Nephron (organoid): ENCODE data around the gene LAMTOR3.

Experiments used
- H3K27ac Mint-ChIP-seq, 3 experiments: 2 replicates each; pipeline ENCODE4 v1.8.0; 2020; ENCODE audit warnings: mixed read lengths in 3 of 3, mild to moderate bottlenecking in 2 of 3, moderate library complexity in 1 of 3
- H3K27me3 Mint-ChIP-seq: 2 replicates; pipeline ENCODE4 v1.8.0; 2021; ENCODE audit warnings: low read depth, mild to moderate bottlenecking, moderate library complexity, mixed read lengths
- H3K36me3 Mint-ChIP-seq: 2 replicates; pipeline ENCODE4 v1.8.0; 2020; ENCODE audit warnings: low read depth, mixed read lengths
- H3K4me1 Mint-ChIP-seq: 2 replicates; pipeline ENCODE4 v1.8.0; 2020; ENCODE audit warnings: mixed read lengths
- H3K4me3 Mint-ChIP-seq, 3 experiments: 2 replicates each; pipeline ENCODE4 v1.8.0; 2020; ENCODE audit warnings: mild to moderate bottlenecking in 3 of 3, mixed read lengths in 3 of 3, moderate library complexity in 2 of 3
- H3K9me3 Mint-ChIP-seq: 2 replicates; pipeline ENCODE4 v1.8.0; 2020; ENCODE audit warnings: mixed read lengths
- CTCF ChIP-seq, 3 experiments: fragments of 200-600 bp; sonication (generic); IDR thresholded peaks; one replicate each; pipeline ENCODE4 v1.5.0; 2021; ENCODE audit warnings: antibody characterized with exemption in 3 of 3; ENCODE audit not compliant: unreplicated experiment in 3 of 3

The LAMTOR3 gene

GRCh38 chr4:99853999-99854398 lies 40.2 kb downstream of the LAMTOR3 start:
- H3K27ac Mint-ChIP-seq, result no peak overlapping the region
- no peaks in the 10 kb centered on the region for H3K4me1 Mint-ChIP-seq
- H3K9me3 Mint-ChIP-seq, result no peaks in the 10 kb centered on the region
- no peak for TF ChIP-seq CTCF (IDR thresholded peaks at IDR 0.05; ENCODE audit: unreplicated experiment in 3 of 3)
- no peaks in the 10 kb centered on the region for H3K36me3 Mint-ChIP-seq
- H3K27me3 Mint-ChIP-seq, result no peaks in the 10 kb centered on the region
- H3K4me3 Mint-ChIP-seq, result no peak overlapping the region

- no peak overlapping the region for H3K4me3 Mint-ChIP-seq
- no peak for TF ChIP-seq CTCF (IDR thresholded peaks at IDR 0.05; ENCODE audit: unreplicated experiment in 3 of 3)
- H3K9me3 Mint-ChIP-seq, result no peaks in the 10 kb centered on the region
- no peaks in the 10 kb centered on the region for H3K36me3 Mint-ChIP-seq
- no peaks in the 10 kb centered on the region for H3K27me3 Mint-ChIP-seq
- H3K4me1 Mint-ChIP-seq, result no peaks in the 10 kb centered on the region
- H3K27ac Mint-ChIP-seq, result no peak overlapping the region
Measured at GRCh38 chr4:99853190-99853589, 41.0 kb downstream of the LAMTOR3 start.

- Mint-ChIP-seq H3K36me3 (no peaks in the 10 kb centered on the region), H3K4me3 (no peak overlapping the region), H3K27me3 (no peaks in the 10 kb centered on the region), H3K4me1 (no peaks in the 10 kb centered on the region), H3K9me3 (no peaks in the 10 kb centered on the region), H3K27ac (no peak overlapping the region)
- TF ChIP-seq CTCF (IDR thresholded peaks at IDR 0.05; ENCODE audit: unreplicated experiment in 3 of 3), result no peak
Measured at GRCh38 chr4:99852199-99852749, 42.0 kb downstream of the LAMTOR3 start.

GRCh38 chr4:99848591-99849001 lies 45.6 kb downstream of the LAMTOR3 start:
- no peak for TF ChIP-seq CTCF (IDR thresholded peaks at IDR 0.05; ENCODE audit: unreplicated experiment in 3 of 3)
- Mint-ChIP-seq H3K4me3 (no peak overlapping the region), H3K27ac (no peak overlapping the region), H3K27me3 (no peaks in the 10 kb centered on the region), H3K4me1 (no peaks in the 10 kb centered on the region), H3K36me3 (no peaks in the 10 kb centered on the region), H3K9me3 (no peaks in the 10 kb centered on the region)

GRCh38 chr4:99847362-99847976 lies 46.8 kb downstream of the LAMTOR3 start:
- no peak for TF ChIP-seq CTCF (IDR thresholded peaks at IDR 0.05; ENCODE audit: unreplicated experiment in 3 of 3)
- Mint-ChIP-seq H3K9me3 (no peaks in the 10 kb centered on the region), H3K4me1 (no peaks in the 10 kb centered on the region), H3K27ac (peak overlapping the region in 1 of 3 experiments; percentile 48), H3K36me3 (no peaks in the 10 kb centered on the region), H3K27me3 (no peaks in the 10 kb centered on the region), H3K4me3 (no peak overlapping the region)

- TF ChIP-seq CTCF (IDR thresholded peaks at IDR 0.05; ENCODE audit: unreplicated experiment in 3 of 3), result no peak
- Mint-ChIP-seq H3K27me3 (no peaks in the 10 kb centered on the region), H3K4me1 (no peaks in the 10 kb centered on the region), H3K27ac (peak overlapping the region in 2 of 3 experiments; percentile 16 to 54), H3K4me3 (no peak overlapping the region), H3K36me3 (no peaks in the 10 kb centered on the region), H3K9me3 (no peaks in the 10 kb centered on the region)
Measured at GRCh38 chr4:99846891-99847290, 47.3 kb downstream of the LAMTOR3 start.
